Endothelial cell of umbilical vein (primary cell): Measurements from ENCODE around the gene TOM1L2. TPM values are rescaled to one million over a fixed set of nuclear protein-coding genes. Genes with fewer than 3 reads are reported as not detected.

Experiments used
- BruUV-seq: library from RNA; stranded (reverse); fragments of 400-500 nt; replicated peaks from 2 replicates; lab custom pipeline; 2021; lab: Mats Ljungman, UMichigan
- CTCF ChIA-PET: fragments of 300-600, 350-600 bp; sonication (Branson Sonifier 250); formaldehyde crosslinking; loops from one replicate; lab custom pipeline; 2021; ENCODE audit warnings: antibody characterized with exemption, inconsistent platforms; lab: Charles Lee
- POLR2A ChIA-PET: fragments of 300-600, 350-600 bp; sonication (Branson Sonifier 250); formaldehyde crosslinking; loops from one replicate; lab custom pipeline; 2021; ENCODE audit warnings: antibody characterized with exemption, inconsistent platforms; lab: Charles Lee
- DNase-seq: peaks from one replicate; pipeline ENCODE4 v3.0.0-alpha.2; 2011; ENCODE audit warnings: low read depth, low spot score
- FAIRE-seq: peaks from 2 replicates; lab custom pipeline; 2011; peaks lifted over from hg19 to GRCh38; lab: Jason Lieb, UNC
- H2AFZ ChIP-seq: 2 replicates; pipeline ENCODE4 v1.6.0; 2012; ENCODE audit warnings: low read depth, low read length, control low read depth, inconsistent platforms
- H3K27ac ChIP-seq: 2 replicates; pipeline ENCODE4 v1.5.1; 2011; ENCODE audit warnings: low read depth, mild to moderate bottlenecking, control low read depth, low read length, moderate library complexity; ENCODE audit not compliant: insufficient read depth
- H3K27me3 ChIP-seq, 2 experiments: 2 replicates each; pipeline versions ENCODE4 v1.6.0 to v1.6.1; 2011; ENCODE audit warnings: low read length in 2 of 2, mixed read lengths in 1 of 2; ENCODE audit not compliant: control insufficient read depth in 2 of 2, insufficient read depth in 2 of 2
- H3K36me3 ChIP-seq, 2 experiments: 2 replicates in 1 of 2; 3 replicates in 1 of 2; pipeline ENCODE4 v1.5.1; 2011; ENCODE audit warnings: low read length in 2 of 2, mild to moderate bottlenecking in 1 of 2, moderate library complexity in 1 of 2; ENCODE audit not compliant: control insufficient read depth in 2 of 2, insufficient read depth in 2 of 2; ENCODE audit errors: extremely low read depth in 1 of 2
- H3K4me1 ChIP-seq: 3 replicates; pipeline ENCODE4 v1.5.1; 2011; ENCODE audit warnings: mild to moderate bottlenecking, low read length; ENCODE audit not compliant: control insufficient read depth, insufficient read depth; ENCODE audit errors: extremely low read depth
- H3K4me2 ChIP-seq: 2 replicates; pipeline ENCODE4 v1.6.1; 2011; ENCODE audit warnings: low read length, control low read depth, mixed read lengths; ENCODE audit not compliant: insufficient read depth
- H3K4me3 ChIP-seq, 3 experiments: fragments of 200-600 bp in 1 of 3; sonication (generic), shearing (Covaris generic) in 1 of 3; replicated peaks in 1 of 3; 2 replicates each; pipeline ENCODE4 v1.5.1; 2011 to 2016; ENCODE audit warnings: control low read depth in 3 of 3, low read length in 3 of 3, mild to moderate bottlenecking in 2 of 3, inconsistent platforms in 1 of 3, low read depth in 1 of 3, moderate library complexity in 1 of 3; ENCODE audit not compliant: insufficient read depth in 1 of 3
- H3K79me2 ChIP-seq: 2 replicates; pipeline ENCODE4 v1.6.0; 2012; ENCODE audit warnings: low read length, inconsistent platforms; ENCODE audit not compliant: control insufficient read depth, insufficient read depth
- H3K9ac ChIP-seq: replicated peaks from 2 replicates; pipeline ENCODE3; 2011; ENCODE audit warnings: low read length, control low read depth; ENCODE audit not compliant: insufficient read depth; ENCODE audit errors: extremely low read depth
- H3K9me1 ChIP-seq: replicated peaks from 3 replicates; pipeline ENCODE4 v1.6.0; 2011; ENCODE audit warnings: mild to moderate bottlenecking, low read length; ENCODE audit not compliant: control insufficient read depth, insufficient read depth; ENCODE audit errors: extremely low read depth
- H3K9me3 ChIP-seq: replicated peaks from 2 replicates; pipeline ENCODE4 v1.5.1; 2012; ENCODE audit warnings: low read length, inconsistent platforms; ENCODE audit not compliant: control insufficient read depth, insufficient read depth
- H4K20me1 ChIP-seq: replicated peaks from 2 replicates; pipeline ENCODE3; 2011; ENCODE audit warnings: mild to moderate bottlenecking, low read length; ENCODE audit not compliant: control insufficient read depth, insufficient read depth; ENCODE audit errors: extremely low read depth
- EZH2 ChIP-seq: IDR thresholded peaks from 2 replicates; pipeline ENCODE4 v1.6.1; 2012; ENCODE audit warnings: borderline replicate concordance, low read depth, mild to moderate bottlenecking, moderate library complexity, low read length, inconsistent platforms; ENCODE audit not compliant: severe bottlenecking
- FOS ChIP-seq: IDR thresholded peaks from 2 replicates; pipeline ENCODE4 v1.6.1; 2011; ENCODE audit warnings: mild to moderate bottlenecking, low read length, moderate library complexity, borderline replicate concordance; ENCODE audit not compliant: insufficient read depth
- GATA2 ChIP-seq: IDR thresholded peaks from 2 replicates; pipeline ENCODE4 v1.7.0; 2011; ENCODE audit warnings: low read depth, mild to moderate bottlenecking, moderate library complexity, mixed read lengths, low read length; ENCODE audit not compliant: insufficient read length, insufficient read depth
- JUN ChIP-seq: IDR thresholded peaks from 2 replicates; pipeline ENCODE4 v1.6.1; 2011; ENCODE audit warnings: borderline replicate concordance, low read depth; ENCODE audit not compliant: insufficient read length, insufficient read depth
- MAX ChIP-seq: IDR thresholded peaks from 2 replicates; pipeline ENCODE4 v1.6.1; 2011; ENCODE audit not compliant: insufficient read depth, insufficient read length
- MYC ChIP-seq: IDR thresholded peaks from one replicate; pipeline ENCODE4 v1.6.1; 2011; ENCODE audit warnings: mild to moderate bottlenecking, low read depth, low read length
- POLR2A ChIP-seq: IDR thresholded peaks from 2 replicates; pipeline ENCODE4 v1.6.1; 2012; ENCODE audit warnings: low read depth, mild to moderate bottlenecking, control low read depth, low read length
- POLR2AphosphoS5 ChIP-seq: IDR thresholded peaks from 2 replicates; pipeline ENCODE4 v1.6.1; 2012; ENCODE audit warnings: low read depth, mild to moderate bottlenecking, control low read depth, low read length, moderate library complexity; ENCODE audit not compliant: insufficient read depth
- dilution Hi-C: fragments of 300-500 bp; cut with MboI; formaldehyde crosslinking; loops from one replicate; pipeline ENCODE4 v1.15.0; 2019; ENCODE audit warnings: low sequenced_read_pairs; ENCODE audit not compliant: extremely low pct_ligation_motif_present
- intact Hi-C: fragments of 100-400 bp; cut with micrococcal nuclease; formaldehyde crosslinking; loops from one replicate; pipeline ENCODE4 v1.10.0; 2022
- polyA plus RNA-seq, 4 experiments: library from polyadenylated mRNA; depleted of rRNA in 3 of 4; stranded (reverse) in 3 of 4; unstranded in 1 of 4; fragments of >200 nt; gene quantifications; 2 replicates each; pipeline versions ENCODE4 v1.2.1 to v1.2.3, GENCODE V29; 2011 to 2012; ENCODE audit warnings: missing spikeins in 1 of 4
- total RNA-seq: library from RNA; stranded (reverse); gene quantifications from 2 replicates; pipeline ENCODE4 v1.2.3, GENCODE V29; 2021
- TF ChIP-seq, protein P1 (sequence below), 2 donors: IDR thresholded peaks; 1 replicate in 1 of 2; 2 replicates in 1 of 2; pipeline ENCODE4 v1.5.1; 2011; ENCODE audit warnings: low read length in 2 of 2, mild to moderate bottlenecking in 2 of 2, moderate library complexity in 2 of 2, control low read depth in 1 of 2, inconsistent platforms in 1 of 2, low read depth in 1 of 2; ENCODE audit not compliant: insufficient read depth in 1 of 2; ENCODE audit errors: extremely low read depth in 1 of 2

The TOM1L2 gene
- total and polyA plus RNA-seq, 2 donors (not counting 3 experiments of a cell fraction or from before 2014, with no cell fraction given): 31.7 to 37.6 TPM

GRCh38 chr17:17806611-17807274 is 165.5 kb downstream of the TOM1L2 start:
- no peak for DNase-seq

More at GRCh38 chr17:17806611-17807274, 165.5 kb downstream of the TOM1L2 start:
- intact Hi-C loops (no loop called here), dilution Hi-C loops (no loop called here)
- CTCF ChIA-PET: interaction anchor here (1.1 to 1.7 kb wide), 3 partner anchors 32 to 126 kb away, joined by 3 to 7 read pairs (median 4); partner anchors contain the start of gene RAI1
- Histone ChIP-seq H2AFZ (no peak overlapping the region), H3K36me3 (peaks cover 6 to 19% of the 10 kb centered on the region in 2 experiments), H3K27me3 (no peaks in the 10 kb centered on the region), H3K4me2 (no peak overlapping the region), H3K4me3 (no peak overlapping the region), H3K9ac (no peak overlapping the region), H3K27ac (no peak overlapping the region), H4K20me1 (no peaks in the 10 kb centered on the region), H3K4me1 (peaks cover 2% of the 10 kb centered on the region), H3K9me3 (no peaks in the 10 kb centered on the region), H3K9me1 (no peaks in the 10 kb centered on the region), H3K79me2 (no peaks in the 10 kb centered on the region)
- no peak for FAIRE-seq
- no TSS peak for BruUV-seq
- POLR2A ChIA-PET: no interaction called here
- no peak for TF ChIP-seq POLR2A
- TF ChIP-seq EZH2: no peak
- no peak for TF ChIP-seq POLR2AphosphoS5
- TF ChIP-seq MYC: no peak
- no peak for TF ChIP-seq JUN
- no peak for TF ChIP-seq FOS
- TF ChIP-seq MAX: no peak
- TF ChIP-seq GATA2: no peak
- TF ChIP-seq, protein P1, sequence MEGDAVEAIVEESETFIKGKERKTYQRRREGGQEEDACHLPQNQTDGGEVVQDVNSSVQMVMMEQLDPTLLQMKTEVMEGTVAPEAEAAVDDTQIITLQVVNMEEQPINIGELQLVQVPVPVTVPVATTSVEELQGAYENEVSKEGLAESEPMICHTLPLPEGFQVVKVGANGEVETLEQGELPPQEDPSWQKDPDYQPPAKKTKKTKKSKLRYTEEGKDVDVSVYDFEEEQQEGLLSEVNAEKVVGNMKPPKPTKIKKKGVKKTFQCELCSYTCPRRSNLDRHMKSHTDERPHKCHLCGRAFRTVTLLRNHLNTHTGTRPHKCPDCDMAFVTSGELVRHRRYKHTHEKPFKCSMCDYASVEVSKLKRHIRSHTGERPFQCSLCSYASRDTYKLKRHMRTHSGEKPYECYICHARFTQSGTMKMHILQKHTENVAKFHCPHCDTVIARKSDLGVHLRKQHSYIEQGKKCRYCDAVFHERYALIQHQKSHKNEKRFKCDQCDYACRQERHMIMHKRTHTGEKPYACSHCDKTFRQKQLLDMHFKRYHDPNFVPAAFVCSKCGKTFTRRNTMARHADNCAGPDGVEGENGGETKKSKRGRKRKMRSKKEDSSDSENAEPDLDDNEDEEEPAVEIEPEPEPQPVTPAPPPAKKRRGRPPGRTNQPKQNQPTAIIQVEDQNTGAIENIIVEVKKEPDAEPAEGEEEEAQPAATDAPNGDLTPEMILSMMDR (IDR thresholded peaks at IDR 0.05; ENCODE audit: extremely low read depth in 1 of 2, insufficient read depth in 1 of 2, low read depth in 1 of 2, low read length in 2 of 2): no peak
